ENCODE measurements around the gene SPAG17.

SPAG17 gene

DNA sequence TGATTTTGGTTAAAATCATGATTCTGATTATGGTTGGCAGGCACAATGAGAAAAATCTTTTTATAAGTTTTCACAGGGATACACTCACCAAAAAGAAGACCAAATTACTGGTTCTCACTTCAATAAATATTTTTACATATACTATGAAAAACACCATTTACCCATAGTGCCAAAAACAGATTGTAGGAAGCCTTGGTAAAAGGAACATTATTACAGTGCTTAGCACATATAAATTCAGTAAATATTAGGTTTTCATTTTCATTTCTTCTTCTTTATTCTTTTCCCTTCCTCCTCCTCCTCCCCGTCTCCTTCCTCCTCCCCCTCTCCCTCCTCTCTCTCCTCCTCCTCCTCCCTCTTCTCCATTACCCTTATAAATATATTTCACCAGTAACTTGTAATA, 15.8 kb upstream of the SPAG17 start:
- TF ChIP-seq CTCF (IDR thresholded peaks at IDR 0.05; ENCODE audit: low read depth, low read length) = no peak
- DNase-seq (ENCODE audit: extremely low read depth, low read depth) = no peak

GRCh38 chr1:118190561-118190960, 5.5 kb upstream of the SPAG17 start:
- no peak for TF ChIP-seq CTCF (IDR thresholded peaks at IDR 0.05; ENCODE audit: low read depth, low read length)
- DNase-seq (ENCODE audit: extremely low read depth, low read depth) = no peak

DNA sequence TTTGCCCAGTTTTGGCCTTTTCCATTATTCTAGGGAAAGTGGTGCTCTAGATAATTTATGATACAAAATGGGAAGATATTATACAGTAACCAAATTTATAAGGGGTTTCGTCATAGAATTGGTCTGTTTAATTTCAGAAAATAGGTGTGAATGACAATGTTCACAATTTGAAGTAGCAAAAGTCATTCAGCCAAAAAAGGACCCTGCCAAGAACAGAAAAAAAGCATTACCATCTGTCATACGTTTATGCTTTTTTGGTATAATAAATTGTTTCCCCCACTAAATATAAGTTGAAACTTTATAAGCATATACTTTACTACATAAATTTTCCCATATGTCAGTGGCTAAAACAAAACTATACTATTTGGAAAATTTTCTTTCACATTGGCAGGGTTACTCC, 4.5 kb upstream of the SPAG17 start:
- TF ChIP-seq CTCF (IDR thresholded peaks at IDR 0.05; ENCODE audit: low read depth, low read length) = no peak
- no peak for DNase-seq (ENCODE audit: extremely low read depth, low read depth)

DNA sequence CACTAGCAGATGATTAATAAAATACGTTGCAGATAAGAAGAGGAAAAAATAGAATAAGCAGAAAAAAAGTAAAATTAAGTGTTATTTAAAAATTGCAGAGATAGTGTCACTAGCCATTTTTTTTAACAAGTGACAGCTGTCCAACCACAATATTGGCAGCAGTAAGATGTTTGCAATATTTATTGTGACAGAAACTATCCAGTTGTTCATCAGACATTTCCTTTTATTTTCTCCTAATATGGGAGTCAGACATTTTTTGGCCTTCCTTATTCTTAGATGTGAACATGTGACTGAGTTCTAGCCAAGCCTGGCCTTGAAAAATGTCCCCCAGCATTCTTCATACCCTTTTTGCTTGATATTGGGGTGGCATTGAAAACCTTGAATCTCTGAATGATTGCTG, 3.4 kb upstream of the SPAG17 start:
- DNase-seq (ENCODE audit: extremely low read depth, low read depth) = no peak
- no peak for TF ChIP-seq CTCF (IDR thresholded peaks at IDR 0.05; ENCODE audit: low read depth, low read length)

GRCh38 chr1:118186026-118186425, 998 bp upstream of the SPAG17 start:
- TF ChIP-seq CTCF (IDR thresholded peaks at IDR 0.05; ENCODE audit: low read depth, low read length) = no peak
- no peak for DNase-seq (ENCODE audit: extremely low read depth, low read depth)

DNA sequence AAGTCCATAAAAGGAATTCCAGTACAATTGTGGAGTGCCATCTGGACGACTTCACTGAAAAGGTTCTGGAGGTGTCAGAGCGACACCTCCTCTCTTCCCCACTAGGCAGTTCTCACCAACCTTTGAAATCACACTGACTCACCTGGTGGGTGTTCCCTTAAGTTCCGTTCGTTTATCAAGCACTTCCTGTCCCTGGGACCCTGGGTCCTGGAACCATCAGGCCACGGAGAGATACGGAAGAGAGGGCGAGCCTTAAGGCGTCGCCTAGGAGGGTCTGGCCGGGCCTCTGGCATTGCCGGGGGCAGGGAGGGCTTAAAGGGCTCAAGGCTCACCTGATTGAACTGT, 317 bp downstream of the SPAG17 start:
- TF ChIP-seq CTCF (IDR thresholded peaks at IDR 0.05; ENCODE audit: low read depth, low read length) = no peak
- no peak for DNase-seq (ENCODE audit: extremely low read depth, low read depth)

DNA sequence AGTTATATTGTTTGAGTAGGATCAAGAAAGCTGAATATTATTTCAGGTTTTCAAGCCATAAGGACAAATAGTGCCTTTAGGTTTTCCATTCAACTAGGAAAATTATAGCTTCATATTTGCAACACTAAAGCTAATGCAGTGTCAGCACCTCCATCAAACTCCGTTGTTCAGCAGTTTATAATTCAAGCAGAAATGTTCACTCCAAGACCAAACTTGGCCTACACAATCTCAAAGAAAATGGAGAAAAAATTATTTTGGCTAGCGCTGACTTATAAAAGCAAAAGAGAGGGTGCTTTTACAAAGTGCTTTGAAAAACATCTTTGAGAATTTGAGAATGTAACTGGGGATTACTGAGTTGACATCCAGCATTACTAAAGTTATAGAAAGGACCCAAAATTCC, 1.4 kb downstream of the SPAG17 start:
- DNase-seq (ENCODE audit: extremely low read depth, low read depth) = no peak
- no peak for TF ChIP-seq CTCF (IDR thresholded peaks at IDR 0.05; ENCODE audit: low read depth, low read length)
